Measurements from ENCODE around the gene VWA3A. TPM values are rescaled to one million over a fixed set of nuclear protein-coding genes. Genes with fewer than 3 reads are reported as not detected.
"Not testable (repeated sequence)": the region's sequence is repeated elsewhere in the genome, so short reads cannot be mapped to it uniquely, and the experiment has no call there.

Gene VWA3A
- total and polyA plus RNA-seq, 2 donors (not counting 1 experiment from before 2014, with no cell fraction given): 0.06 to 0.17 TPM

DNA sequence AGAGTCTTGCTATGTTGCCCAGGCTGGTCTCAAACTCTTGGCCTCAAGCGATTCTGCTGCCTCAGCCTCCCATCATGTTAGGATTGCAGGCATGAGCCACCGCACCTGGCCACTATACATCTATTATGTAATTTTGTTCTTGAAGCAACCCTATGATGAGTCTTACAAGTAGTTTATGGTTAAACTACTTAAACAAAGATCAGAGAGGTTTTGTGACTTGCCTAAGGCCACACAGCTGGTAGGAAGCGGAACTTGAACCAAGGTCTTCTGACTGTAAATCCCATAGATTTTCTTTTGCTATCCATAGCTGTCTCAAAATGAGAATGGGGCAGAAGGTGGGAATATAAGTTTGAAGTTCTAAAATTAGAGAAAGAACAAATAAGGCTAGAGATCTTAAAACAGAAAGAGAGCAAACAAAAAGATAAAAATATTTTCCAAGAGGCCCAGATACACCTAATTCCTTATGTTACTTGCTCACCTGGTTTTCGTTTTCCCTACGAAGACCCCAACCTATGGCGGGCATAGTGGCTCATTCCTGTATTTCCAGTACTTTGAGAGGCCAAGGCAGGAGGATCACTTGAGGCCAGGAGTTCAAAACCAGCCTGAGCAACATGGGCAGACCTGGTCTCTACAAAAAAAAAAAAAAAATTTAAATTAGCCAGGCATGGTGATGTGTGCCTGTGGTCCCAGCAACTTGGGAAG is 32.4 kb downstream of the VWA3A start:
- Histone ChIP-seq H3K36me3 (ENCODE audit: control insufficient read depth, insufficient read depth, low read length) (no peaks in the 10 kb centered on the region), H2AFZ (ENCODE audit: low read length) (no peak overlapping the region), H3K4me3 (replicated peaks in 1 of 4; ENCODE audit: control extremely low read depth in 1 of 4, insufficient read depth in 1 of 4, low read depth in 3 of 4, low read length in 4 of 4) (no peak overlapping the region), H3K27ac (ENCODE audit: insufficient read depth, low read length) (no peak overlapping the region), H3K4me2 (ENCODE audit: extremely low read depth, insufficient read depth, low read length) (no peak overlapping the region), H4K20me1 (ENCODE audit: control insufficient read depth, extremely low read depth, insufficient read depth, low read length) (no peaks in the 10 kb centered on the region), H3K4me1 (ENCODE audit: control insufficient read depth, extremely low read depth, insufficient read depth, low read length) (no peaks in the 10 kb centered on the region), H3K9me3 (ENCODE audit: control insufficient read depth, insufficient read depth, low read depth, low read length) (no peaks in the 10 kb centered on the region), H3K79me2 (ENCODE audit: control insufficient read depth, insufficient read depth, low read length) (no peaks in the 10 kb centered on the region), H3K27me3 (ENCODE audit: control insufficient read depth, insufficient read depth, low read length) (no peaks in the 10 kb centered on the region), H3K9ac (ENCODE audit: insufficient read depth, low read length) (no peak overlapping the region)
- DNase-seq (ENCODE audit: low read depth in 2 of 2): no peak
- TF ChIP-seq, protein P1, sequence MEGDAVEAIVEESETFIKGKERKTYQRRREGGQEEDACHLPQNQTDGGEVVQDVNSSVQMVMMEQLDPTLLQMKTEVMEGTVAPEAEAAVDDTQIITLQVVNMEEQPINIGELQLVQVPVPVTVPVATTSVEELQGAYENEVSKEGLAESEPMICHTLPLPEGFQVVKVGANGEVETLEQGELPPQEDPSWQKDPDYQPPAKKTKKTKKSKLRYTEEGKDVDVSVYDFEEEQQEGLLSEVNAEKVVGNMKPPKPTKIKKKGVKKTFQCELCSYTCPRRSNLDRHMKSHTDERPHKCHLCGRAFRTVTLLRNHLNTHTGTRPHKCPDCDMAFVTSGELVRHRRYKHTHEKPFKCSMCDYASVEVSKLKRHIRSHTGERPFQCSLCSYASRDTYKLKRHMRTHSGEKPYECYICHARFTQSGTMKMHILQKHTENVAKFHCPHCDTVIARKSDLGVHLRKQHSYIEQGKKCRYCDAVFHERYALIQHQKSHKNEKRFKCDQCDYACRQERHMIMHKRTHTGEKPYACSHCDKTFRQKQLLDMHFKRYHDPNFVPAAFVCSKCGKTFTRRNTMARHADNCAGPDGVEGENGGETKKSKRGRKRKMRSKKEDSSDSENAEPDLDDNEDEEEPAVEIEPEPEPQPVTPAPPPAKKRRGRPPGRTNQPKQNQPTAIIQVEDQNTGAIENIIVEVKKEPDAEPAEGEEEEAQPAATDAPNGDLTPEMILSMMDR (conservative IDR thresholded peaks at IDR 0.05 in 1 of 2, IDR thresholded peaks at IDR 0.05 in 1 of 2; ENCODE audit: low read depth in 1 of 2, low read length in 2 of 2): no peak
- no peak for TF ChIP-seq EZH2 (IDR thresholded peaks at IDR 0.05; ENCODE audit: low read length, missing control alignments)

DNA sequence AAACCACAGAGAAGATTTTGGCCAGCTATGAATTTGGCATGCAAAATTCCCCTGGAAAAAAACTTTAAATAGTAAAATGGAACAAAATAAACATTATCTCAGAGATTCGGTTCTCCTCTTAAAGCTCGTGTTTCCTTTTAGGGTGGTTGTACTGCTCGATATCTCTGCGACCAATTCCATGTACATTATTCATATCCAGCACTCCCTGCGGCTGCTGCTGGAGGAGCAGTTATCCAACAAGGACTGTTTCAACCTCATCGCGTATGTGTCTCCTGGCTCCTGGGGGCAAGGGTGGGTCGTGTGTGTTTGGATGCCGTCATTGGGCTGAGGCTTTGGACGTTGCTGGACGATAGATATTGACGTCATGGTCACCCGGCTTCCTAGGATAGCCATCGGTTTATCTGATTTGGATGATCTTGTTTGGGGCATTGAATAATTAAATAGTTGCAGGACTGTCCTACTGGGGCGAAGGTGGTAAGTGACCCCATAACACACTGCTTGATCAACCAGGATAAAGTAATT is 33.8 kb downstream of the VWA3A start:
- H3K27me3 ChIP-seq (ENCODE audit: control insufficient read depth, insufficient read depth, low read length): no peaks in the 10 kb centered on the region
- no peaks in the 10 kb centered on the region for H3K79me2 ChIP-seq (ENCODE audit: control insufficient read depth, insufficient read depth, low read length)
- no peaks in the 10 kb centered on the region for H4K20me1 ChIP-seq (ENCODE audit: control insufficient read depth, extremely low read depth, insufficient read depth, low read length)
- no peaks in the 10 kb centered on the region for H3K9me3 ChIP-seq (ENCODE audit: control insufficient read depth, insufficient read depth, low read depth, low read length)
- H3K4me2 ChIP-seq (ENCODE audit: extremely low read depth, insufficient read depth, low read length): no peak overlapping the region
- TF ChIP-seq, protein P1 (conservative IDR thresholded peaks at IDR 0.05 in 1 of 2, IDR thresholded peaks at IDR 0.05 in 1 of 2; ENCODE audit: low read depth in 1 of 2, low read length in 2 of 2): no peak
- no peak for TF ChIP-seq EZH2 (IDR thresholded peaks at IDR 0.05; ENCODE audit: low read length, missing control alignments)
- no peak overlapping the region for H3K9ac ChIP-seq (ENCODE audit: insufficient read depth, low read length)
- H2AFZ ChIP-seq (ENCODE audit: low read length): no peak overlapping the region
- H3K4me3 ChIP-seq (replicated peaks in 1 of 4; ENCODE audit: control extremely low read depth in 1 of 4, insufficient read depth in 1 of 4, low read depth in 3 of 4, low read length in 4 of 4): no peak overlapping the region
- H3K4me1 ChIP-seq (ENCODE audit: control insufficient read depth, extremely low read depth, insufficient read depth, low read length): no peaks in the 10 kb centered on the region
- no peaks in the 10 kb centered on the region for H3K36me3 ChIP-seq (ENCODE audit: control insufficient read depth, insufficient read depth, low read length)
- H3K27ac ChIP-seq (ENCODE audit: insufficient read depth, low read length): no peak overlapping the region
- DNase-seq (ENCODE audit: low read depth in 2 of 2): no peak

DNA sequence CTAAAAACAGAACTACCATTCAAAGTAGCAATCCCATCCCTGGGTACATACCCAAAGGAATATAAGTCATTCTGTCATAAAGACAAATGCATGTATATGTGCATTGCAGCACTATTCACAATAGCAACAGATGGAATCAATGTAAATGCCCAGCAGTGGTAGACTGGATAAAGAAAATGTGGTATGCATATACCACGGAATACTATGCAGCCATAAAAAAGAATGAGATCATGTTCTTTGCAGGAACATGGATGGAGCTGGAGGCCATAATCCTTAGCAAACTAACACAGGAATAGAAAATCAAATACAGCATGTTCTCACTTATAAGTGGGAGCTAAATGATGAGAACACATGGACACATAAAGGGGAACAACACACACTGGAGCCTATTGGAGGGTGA is 36.2 kb downstream of the VWA3A start:
- DNase-seq (ENCODE audit: low read depth in 2 of 2); H3K4me2 ChIP-seq (ENCODE audit: extremely low read depth, insufficient read depth, low read length); H3K4me3 ChIP-seq (replicated peaks in 1 of 4; ENCODE audit: control extremely low read depth in 1 of 4, insufficient read depth in 1 of 4, low read depth in 3 of 4, low read length in 4 of 4); H3K9me3 ChIP-seq (ENCODE audit: control insufficient read depth, insufficient read depth, low read depth, low read length); H2AFZ ChIP-seq (ENCODE audit: low read length); H4K20me1 ChIP-seq (ENCODE audit: control insufficient read depth, extremely low read depth, insufficient read depth, low read length); H3K79me2 ChIP-seq (ENCODE audit: control insufficient read depth, insufficient read depth, low read length); H3K4me1 ChIP-seq (ENCODE audit: control insufficient read depth, extremely low read depth, insufficient read depth, low read length); H3K9ac ChIP-seq (ENCODE audit: insufficient read depth, low read length); H3K36me3 ChIP-seq (ENCODE audit: control insufficient read depth, insufficient read depth, low read length); H3K27me3 ChIP-seq (ENCODE audit: control insufficient read depth, insufficient read depth, low read length); H3K27ac ChIP-seq (ENCODE audit: insufficient read depth, low read length): not testable (repeated sequence)
